NOMO-1 treated with dmso at 0.1 percent for 144 hours (cell line): Measurements from ENCODE around the gene ZNF213.

Experiments
- DNase-seq: peaks from one replicate; lab custom pipeline; 2025; ENCODE audit not compliant: unreplicated experiment; lab: John Stamatoyannopoulos, UW

ZNF213 gene

GRCh38 chr16:3134338-3135125 is at the start of gene ZNF213:
ZNF213 (plus strand) TSS chr16:3135029; CDS start chr16:3137281, 2,252 bp downstream.
- DNase-seq, result peak; percentile 97

GRCh38 chr16:3085868-3086595 is 48.8 kb upstream of the ZNF213 start:
- DNase-seq, result no peak

DNA sequence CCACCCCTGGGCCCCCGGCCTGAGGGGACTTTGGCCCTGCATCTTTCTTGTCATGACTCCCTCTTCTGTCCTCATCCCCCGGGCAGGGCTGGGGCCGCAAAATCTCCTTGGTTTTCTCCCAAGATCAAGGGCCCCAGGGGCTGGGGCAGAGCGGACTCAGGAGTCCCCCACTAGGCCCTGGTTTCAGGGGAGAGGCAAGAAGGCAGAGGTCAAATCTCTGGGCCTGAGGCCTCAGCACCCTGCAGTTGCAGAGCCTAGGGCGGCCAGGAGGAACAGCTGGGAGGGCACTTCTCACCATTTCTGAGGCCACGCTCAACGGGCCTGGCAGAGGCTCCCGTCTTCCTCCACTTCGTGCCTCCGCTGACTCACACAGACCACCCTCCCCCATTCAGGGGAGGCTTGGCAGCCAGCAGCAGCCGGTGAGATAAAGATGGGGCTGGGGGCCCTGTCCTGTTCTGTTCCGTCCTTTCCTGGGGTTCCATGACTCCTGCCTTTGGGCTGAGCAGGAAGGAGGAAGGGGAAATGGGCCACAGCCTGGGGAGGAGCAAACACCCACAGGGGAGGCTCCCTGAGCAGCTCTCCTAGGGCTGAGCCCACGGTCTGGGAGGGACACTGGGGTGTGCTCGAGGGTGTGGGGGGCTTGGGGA is 48.1 kb upstream of the ZNF213 start:
- DNase-seq, result peak; percentile 46

DNA sequence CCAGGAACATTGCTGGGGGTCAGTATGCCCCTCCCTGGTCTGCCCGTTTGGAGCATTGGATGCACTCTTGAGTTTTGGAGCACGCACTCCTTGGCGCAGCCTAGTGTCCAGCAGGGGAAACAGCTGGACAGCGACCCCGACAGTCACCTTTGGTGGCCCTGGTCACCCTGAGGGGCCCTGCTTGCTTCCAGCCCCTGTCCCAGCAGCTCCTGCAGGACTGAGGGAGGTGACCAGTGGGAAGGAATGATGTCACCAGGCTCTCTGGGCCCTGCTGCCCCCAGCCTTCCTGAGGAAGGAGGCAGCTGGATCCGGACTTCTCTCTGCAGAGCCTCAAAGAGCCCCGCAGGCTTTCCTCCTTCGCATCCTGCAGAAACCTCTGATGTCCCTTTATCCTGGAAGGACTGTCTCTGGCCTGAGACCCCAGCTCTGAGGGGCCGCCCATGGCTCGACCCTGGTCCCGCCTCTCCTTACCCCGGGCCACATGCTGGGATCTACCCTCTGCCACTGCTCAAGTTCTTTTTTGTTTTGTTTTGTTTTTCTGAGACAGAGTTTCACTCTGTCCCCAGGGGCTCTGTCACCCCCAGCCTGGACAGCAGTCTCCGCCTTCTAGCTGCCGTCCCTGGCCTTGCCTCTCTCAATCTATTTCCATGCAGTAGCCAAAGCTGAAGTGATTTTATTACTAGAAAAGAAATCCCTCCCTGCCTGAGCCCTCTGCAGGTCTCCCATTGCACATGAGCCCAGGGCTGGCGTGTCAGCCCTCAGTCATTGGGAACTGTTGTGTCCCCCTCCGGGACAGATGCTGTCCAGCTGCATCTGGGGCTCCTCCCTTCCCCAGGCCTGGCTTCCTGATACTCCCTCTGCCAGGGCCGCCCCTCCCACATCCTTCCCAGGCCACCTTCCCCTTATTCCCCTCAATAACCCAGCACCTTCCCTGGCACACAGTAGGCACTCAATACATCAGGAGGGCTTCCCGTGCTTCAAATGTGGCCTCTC is 47.3 kb upstream of the ZNF213 start:
- no peak for DNase-seq

DNA sequence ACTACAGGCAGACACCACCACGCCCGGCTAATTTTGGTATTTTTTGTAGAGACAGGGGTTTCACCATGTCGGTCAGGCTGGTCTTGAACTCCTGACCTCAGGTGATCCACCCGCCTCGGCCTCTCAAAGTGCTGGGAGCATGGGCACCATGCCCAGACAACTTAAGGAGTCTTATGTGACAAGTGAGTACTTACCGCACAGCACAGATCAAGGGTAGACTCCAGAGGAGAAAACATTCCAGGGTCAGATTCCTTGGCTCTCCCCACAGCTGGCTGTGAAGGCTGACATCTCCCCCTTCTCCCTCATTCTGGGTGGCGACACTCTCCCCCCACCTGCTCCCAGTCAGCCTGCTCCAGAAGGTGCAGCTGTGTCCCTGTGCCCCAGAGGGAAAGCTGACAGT is 46.4 kb upstream of the ZNF213 start:
- no peak for DNase-seq

- DNase-seq, result no peak
Observed at GRCh38 chr16:3088925-3089716, 45.7 kb upstream of the ZNF213 start.

GRCh38 chr16:3089717-3090592 is 44.9 kb upstream of the ZNF213 start:
- DNase-seq, result no peak

DNA sequence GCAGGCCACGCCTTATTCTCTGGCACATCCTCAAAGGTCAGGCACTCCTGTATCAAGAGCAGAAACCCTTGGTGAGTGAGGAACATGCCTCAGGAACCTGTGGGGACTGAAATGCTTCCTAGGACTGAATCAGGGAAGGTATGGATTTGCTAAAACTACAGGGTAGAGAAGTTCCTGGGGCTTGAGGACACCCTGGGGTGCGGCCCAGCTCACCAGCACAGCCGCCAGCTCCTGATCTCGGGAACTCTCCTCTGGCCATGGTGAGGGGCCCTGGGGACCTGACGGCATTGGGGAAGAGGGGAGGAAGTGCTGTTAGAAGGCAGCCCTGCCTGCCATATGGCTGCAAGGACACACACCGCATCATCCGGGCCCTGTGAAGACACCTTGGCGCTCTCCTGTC is 43.3 kb upstream of the ZNF213 start:
- DNase-seq, result no peak

GRCh38 chr16:3092501-3092941 is 42.3 kb upstream of the ZNF213 start:
- no peak for DNase-seq

- peak; percentile 53 for DNase-seq
Observed at GRCh38 chr16:3094289-3095027, 40.4 kb upstream of the ZNF213 start.

GRCh38 chr16:3095869-3096268 is 39.0 kb upstream of the ZNF213 start:
- DNase-seq, result peak; percentile 88

DNA sequence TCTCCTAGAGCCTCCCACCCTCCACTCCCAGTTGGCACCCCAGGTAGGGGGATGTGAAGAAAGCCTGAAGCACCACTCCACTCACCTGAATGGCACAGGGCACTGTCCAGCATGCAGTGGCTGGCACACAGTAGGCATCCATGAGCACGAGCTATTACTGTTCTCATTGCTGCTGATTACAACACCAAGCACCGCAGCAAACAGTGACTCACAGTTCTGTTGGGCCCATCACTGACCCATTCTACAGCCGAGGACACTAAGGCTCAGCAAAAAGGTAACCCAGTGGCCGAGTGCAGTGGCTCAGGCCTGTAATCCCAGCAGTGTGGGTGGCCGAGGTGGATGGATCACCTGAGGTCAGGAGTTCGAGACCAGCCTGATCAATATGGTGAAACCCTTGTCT is 38.5 kb upstream of the ZNF213 start:
- no peak for DNase-seq

DNA sequence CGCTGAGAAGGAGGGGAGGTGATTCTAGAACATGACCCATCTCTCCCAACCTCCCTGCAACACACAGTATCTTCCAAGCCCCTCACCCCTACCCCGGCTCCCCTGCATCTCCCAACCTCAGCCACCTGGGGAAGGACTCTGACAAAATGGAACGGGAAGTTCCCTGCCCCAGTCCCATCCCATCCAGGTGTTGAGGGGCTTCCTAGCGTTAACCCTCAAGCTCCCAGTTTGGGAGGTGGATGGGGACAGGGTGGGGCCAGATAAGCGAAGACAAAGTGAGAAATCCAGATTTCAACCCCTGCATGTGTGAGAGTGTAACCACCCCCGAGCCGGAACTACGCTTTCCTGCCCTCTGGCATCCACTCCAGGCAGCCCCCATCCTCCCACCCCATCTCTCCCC is 37.6 kb upstream of the ZNF213 start:
- no peak for DNase-seq

- DNase-seq, result no peak
Observed at GRCh38 chr16:3098459-3099394, 36.1 kb upstream of the ZNF213 start, which contains the start of gene ZSCAN10. ZSCAN10 (minus strand) TSS chr16:3099294; CDS start chr16:3092937, 6,357 bp downstream.

- no peak for DNase-seq
Observed at GRCh38 chr16:3099395-3099731, 35.5 kb upstream of the ZNF213 start.

- DNase-seq, result peak; percentile 92
Observed at GRCh38 chr16:3099732-3100499, 34.9 kb upstream of the ZNF213 start.
